HuH-7 (cell line): ENCODE measurements around the gene TBCE.
"Not testable (repeated sequence)": the region's sequence is repeated elsewhere in the genome, so short reads cannot be mapped to it uniquely, and the experiment has no call there.

Source experiments
- DNase-seq: peaks from one replicate; pipeline ENCODE4 v3.0.0; 2011; ENCODE audit warnings: low spot score

Gene TBCE

GRCh38 chr1:235455823-235456222 is 88.6 kb downstream of the TBCE start:
- DNase-seq, result no peak

GRCh38 chr1:235457856-235458255 is 90.6 kb downstream of the TBCE start:
- not testable (repeated sequence) for DNase-seq

GRCh38 chr1:235460770-235461169 is 93.5 kb downstream of the TBCE start:
- DNase-seq, result no peak

- DNase-seq, result no peak
Observed at GRCh38 chr1:235461954-235462353, 94.7 kb downstream of the TBCE start.

GRCh38 chr1:235462832-235463231 is 95.6 kb downstream of the TBCE start:
- not testable (repeated sequence) for DNase-seq

- no peak for DNase-seq
Observed at GRCh38 chr1:235465066-235465465, 97.8 kb downstream of the TBCE start.

GRCh38 chr1:235468004-235468403 is 100.8 kb downstream of the TBCE start:
- DNase-seq, result no peak

GRCh38 chr1:235468970-235469369 is 101.7 kb downstream of the TBCE start:
- DNase-seq, result no peak

GRCh38 chr1:235469897-235470296 is 102.7 kb downstream of the TBCE start:
- DNase-seq, result not testable (repeated sequence)

GRCh38 chr1:235470741-235471439 is 103.7 kb downstream of the TBCE start:
- DNase-seq, result no peak

- no peak for DNase-seq
Observed at GRCh38 chr1:235473806-235474205, 106.6 kb downstream of the TBCE start.

GRCh38 chr1:235483090-235483489 is 115.9 kb downstream of the TBCE start:
- DNase-seq, result no peak

- no peak for DNase-seq
Observed at GRCh38 chr1:235485558-235485957, 118.3 kb downstream of the TBCE start.

- DNase-seq, result no peak
Observed at GRCh38 chr1:235486321-235486720, 119.1 kb downstream of the TBCE start.

- DNase-seq, result no peak
Observed at GRCh38 chr1:235491644-235492043, 124.4 kb downstream of the TBCE start.

GRCh38 chr1:235494531-235494930 is 127.3 kb downstream of the TBCE start:
- no peak for DNase-seq

- no peak for DNase-seq
Observed at GRCh38 chr1:235495030-235495429, 127.8 kb downstream of the TBCE start.

GRCh38 chr1:235495551-235495950 is 128.3 kb downstream of the TBCE start:
- no peak for DNase-seq

GRCh38 chr1:235500971-235501540 is 133.8 kb downstream of the TBCE start:
- no peak for DNase-seq
